HG03025 (cell line): ENCODE measurements around the gene UCK2.
"Not testable (repeated sequence)": the region's sequence is repeated elsewhere in the genome, so short reads cannot be mapped to it uniquely, and the experiment has no call there.

ENCODE experiments used
- ATAC-seq: cut with Tn5 transposase; IDR thresholded peaks from one replicate; pipeline ENCODE4 v1.9.1; 2021; ENCODE audit warnings: mild to moderate bottlenecking, moderate library complexity; ENCODE audit not compliant: unreplicated experiment, low FRiP score

The UCK2 gene

GRCh38 chr1:165827268-165828102 is at the start of gene UCK2:
UCK2 (plus strand) TSS chr1:165827614; CDS start chr1:165827834, 220 bp downstream.
- ATAC-seq, result peak; percentile 57

GRCh38 chr1:165778197-165778596 is 49.2 kb upstream of the UCK2 start:
- ATAC-seq, result not testable (repeated sequence)

- ATAC-seq, result not testable (repeated sequence)
Measured at GRCh38 chr1:165783519-165783918, 43.9 kb upstream of the UCK2 start.

GRCh38 chr1:165787741-165788140 is 39.7 kb upstream of the UCK2 start:
- no peak for ATAC-seq

- ATAC-seq, result no peak
Measured at GRCh38 chr1:165793951-165794350, 33.5 kb upstream of the UCK2 start.

GRCh38 chr1:165795894-165796293 is 31.5 kb upstream of the UCK2 start:
- no peak for ATAC-seq

- ATAC-seq, result no peak
Measured at GRCh38 chr1:165799387-165799786, 28.0 kb upstream of the UCK2 start.

GRCh38 chr1:165804513-165804912 is 22.9 kb upstream of the UCK2 start:
- ATAC-seq, result not testable (repeated sequence)

GRCh38 chr1:165807613-165808012 is 19.8 kb upstream of the UCK2 start:
- ATAC-seq, result no peak

- no peak for ATAC-seq
Measured at GRCh38 chr1:165815725-165816124, 11.7 kb upstream of the UCK2 start.

- ATAC-seq, result no peak
Measured at GRCh38 chr1:165816157-165816556, 11.3 kb upstream of the UCK2 start.

- ATAC-seq, result no peak
Measured at GRCh38 chr1:165816826-165817497, 10.5 kb upstream of the UCK2 start.

GRCh38 chr1:165823552-165824268 is 3.7 kb upstream of the UCK2 start:
- no peak for ATAC-seq

- ATAC-seq, result no peak
Measured at GRCh38 chr1:165824269-165824643, 3.2 kb upstream of the UCK2 start.

GRCh38 chr1:165826565-165827267 is 698 bp upstream of the UCK2 start:
- ATAC-seq, result no peak

GRCh38 chr1:165828103-165828668 is 772 bp downstream of the UCK2 start:
- peak; percentile 41 for ATAC-seq

GRCh38 chr1:165828669-165829329 is 1.4 kb downstream of the UCK2 start:
- ATAC-seq, result peak; percentile 1

- no peak for ATAC-seq
Measured at GRCh38 chr1:165829888-165830287, 2.5 kb downstream of the UCK2 start.

- no peak for ATAC-seq
Measured at GRCh38 chr1:165831146-165831545, 3.7 kb downstream of the UCK2 start.

- no peak for ATAC-seq
Measured at GRCh38 chr1:165832902-165833301, 5.5 kb downstream of the UCK2 start.
